Measurements from ENCODE around the gene COP1.

GRCh38 chr1:175911138-175911537 lies 295.9 kb downstream of the COP1 start:
- TF ChIP-seq KDM1A (IDR thresholded peaks at IDR 0.05; ENCODE audit: borderline replicate concordance, low read length): no peak
- no peak for TF ChIP-seq CTCF (IDR thresholded peaks at IDR 0.05; ENCODE audit: control extremely low read depth in 1 of 3, insufficient read depth in 1 of 3, low read depth in 1 of 3, low read length in 3 of 3)
- no peak for TF ChIP-seq POLR2A (IDR thresholded peaks at IDR 0.05; ENCODE audit: control extremely low read depth in 1 of 2, low read depth in 2 of 2, low read length in 2 of 2)
- no peak for TF ChIP-seq POLR2AphosphoS5 (IDR thresholded peaks at IDR 0.05; ENCODE audit: low read depth, low read length)
- no peak for TF ChIP-seq PHF8 (conservative IDR thresholded peaks at IDR 0.05; ENCODE audit: low read depth, low read length)
- TF ChIP-seq RAD21 (IDR thresholded peaks at IDR 0.05 in 1 of 2, conservative IDR thresholded peaks at IDR 0.05 in 1 of 2; ENCODE audit: low read depth in 2 of 2, low read length in 2 of 2): no peak
- no peak for TF ChIP-seq SIN3A (conservative IDR thresholded peaks at IDR 0.05 in 1 of 2, IDR thresholded peaks at IDR 0.05 in 1 of 2; ENCODE audit: low read depth in 1 of 2, low read length in 2 of 2)
- TF ChIP-seq EZH2 (IDR thresholded peaks at IDR 0.05; ENCODE audit: low read depth, low read length, severe bottlenecking): no peak
- TF ChIP-seq USF2 (IDR thresholded peaks at IDR 0.05; ENCODE audit: low read length): no peak
- no peak for TF ChIP-seq BRCA1 (IDR thresholded peaks at IDR 0.05; ENCODE audit: low read depth, low read length)
- TF ChIP-seq TBP (IDR thresholded peaks at IDR 0.05; ENCODE audit: low read depth, low read length): no peak
- no peak for TF ChIP-seq YY1 (IDR thresholded peaks at IDR 0.05; ENCODE audit: low read depth, low read length)
- TF ChIP-seq CEBPB (IDR thresholded peaks at IDR 0.05; ENCODE audit: low read depth, low read length): no peak
- TF ChIP-seq RXRA (IDR thresholded peaks at IDR 0.05; ENCODE audit: insufficient read depth, low read depth, low read length): no peak
